Breast epithelium (tissue), 4 donors: ENCODE data around the gene AMACR. TPM values are rescaled to one million over a fixed set of nuclear protein-coding genes. Genes with fewer than 3 reads are reported as not detected.

Experiments used
- DNase-seq, 2 donors: peaks; one replicate each; pipeline ENCODE4 v3.0.0-alpha.2; 2019; ENCODE audit warnings: low spot score in 2 of 2
- H3K27ac ChIP-seq, 2 donors: fragments of 200-600 bp; sonication (generic) in 1 of 2; one replicate each; pipeline ENCODE4 v1.5.1; 2016 to 2019; ENCODE audit warnings: mild to moderate bottlenecking in 1 of 2
- H3K27me3 ChIP-seq, 2 donors: fragments of 200-600 bp; sonication (generic) in 1 of 2; one replicate each; pipeline versions ENCODE4 v1.5.1 to v1.6.0; 2017 to 2019; ENCODE audit warnings: control low read depth in 1 of 2, mild to moderate bottlenecking in 1 of 2
- H3K36me3 ChIP-seq: fragments of 200-600 bp; one replicate; pipeline ENCODE4 v1.5.1; 2019
- H3K4me1 ChIP-seq, 2 donors: fragments of 200-600 bp; sonication (generic); one replicate each; pipeline ENCODE4 v1.5.1; 2016 to 2019; ENCODE audit warnings: control low read depth in 1 of 2
- H3K4me3 ChIP-seq, 3 donors: fragments of 200-600 bp; sonication (generic); 1 replicate in 2 of 3; 2 replicates in 1 of 3; pipeline ENCODE4 v1.5.1; 2016 to 2019; ENCODE audit warnings: mild to moderate bottlenecking in 3 of 3, moderate library complexity in 2 of 3
- H3K9me3 ChIP-seq, 2 donors: fragments of 200-600 bp; sonication (generic) in 1 of 2; one replicate each; pipeline ENCODE4 v1.5.1; 2016 to 2019; ENCODE audit warnings: control low read depth in 1 of 2
- CTCF ChIP-seq, 3 donors: fragments of 450-650 bp; IDR thresholded peaks; one replicate each; pipeline ENCODE4 v1.5.1; 2016 to 2017; ENCODE audit warnings: antibody characterized with exemption in 3 of 3, mild to moderate bottlenecking in 3 of 3, moderate library complexity in 3 of 3
- POLR2A ChIP-seq: fragments of 450-650 bp; IDR thresholded peaks from one replicate; pipeline ENCODE4 v1.6.1; 2016; ENCODE audit warnings: antibody characterized with exemption, mild to moderate bottlenecking, moderate library complexity
- POLR2AphosphoS5 ChIP-seq, 3 donors: sonication (generic); formaldehyde crosslinking; IDR thresholded peaks; one replicate each; pipeline ENCODE4 v1.6.1; 2017; ENCODE audit warnings: antibody characterized with exemption in 3 of 3
- intact Hi-C: fragments of 100-400 bp; cut with DNase I; formaldehyde crosslinking; loops from one replicate; pipeline ENCODE4 v1.15.1; 2023; ENCODE audit warnings: low total_unique reads
- total RNA-seq, 3 donors: library from RNA; depleted of rRNA; stranded (reverse); fragments of >200 nt; gene quantifications; one replicate each; pipeline ENCODE4 v1.1.0, GENCODE V29; 2016

Gene AMACR
- total RNA-seq, 3 donors from 2014 or later = 8.2 to 14.4 (median 13.8) TPM

- no peak overlapping the region for H3K27ac ChIP-seq
- H3K9me3 ChIP-seq = no peaks in the 10 kb centered on the region
- H3K4me3 ChIP-seq = no peak overlapping the region
- no peak for DNase-seq
- TF ChIP-seq POLR2AphosphoS5 (IDR thresholded peaks at IDR 0.05) (no peak), POLR2A (no peak), CTCF (IDR thresholded peaks at IDR 0.05) (no peak)
- intact Hi-C loops = no loop called here
- peaks cover 0 to 13% of the 10 kb centered on the region in 2 donors for H3K27me3 ChIP-seq
- no peaks in the 10 kb centered on the region for H3K4me1 ChIP-seq
- no peaks in the 10 kb centered on the region for H3K36me3 ChIP-seq
These were observed 63.2 kb downstream of the AMACR start for GRCh38 chr5:33944543-33945132.

DNA sequence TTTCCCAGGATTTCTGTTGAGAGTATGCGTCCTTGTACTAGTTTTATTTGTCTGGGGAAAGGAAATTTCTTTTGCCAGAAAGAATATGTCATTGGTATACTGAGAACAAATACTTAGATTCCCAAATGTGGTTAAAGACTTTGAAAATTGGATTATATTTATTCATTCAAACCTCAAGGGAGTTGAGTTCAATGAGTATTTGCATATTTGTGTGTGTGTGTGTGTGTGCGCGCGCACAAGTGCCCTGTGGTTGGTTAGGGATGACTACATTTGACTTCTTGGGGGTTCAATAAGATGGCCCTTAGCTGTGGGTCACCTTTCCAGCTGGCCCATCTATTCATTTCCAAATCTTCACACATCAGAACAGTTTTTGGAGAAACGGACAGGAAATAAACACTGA, 66.8 kb downstream of the AMACR start:
- Histone ChIP-seq H3K36me3 (no peaks in the 10 kb centered on the region), H3K9me3 (no peaks in the 10 kb centered on the region), H3K27ac (no peak overlapping the region), H3K27me3 (peaks cover 8 to 49% of the 10 kb centered on the region in 2 donors), H3K4me3 (no peak overlapping the region), H3K4me1 (peaks cover 0 to 4% of the 10 kb centered on the region in 2 donors)
- intact Hi-C loops = no loop called here
- DNase-seq = no peak
- TF ChIP-seq POLR2A = no peak
- no peak for TF ChIP-seq CTCF (IDR thresholded peaks at IDR 0.05)
- no peak for TF ChIP-seq POLR2AphosphoS5 (IDR thresholded peaks at IDR 0.05)

- H3K27ac ChIP-seq = no peak overlapping the region
- TF ChIP-seq POLR2AphosphoS5 (IDR thresholded peaks at IDR 0.05) (no peak), CTCF (IDR thresholded peaks at IDR 0.05) (no peak), POLR2A (no peak)
- peaks cover 0 to 4% of the 10 kb centered on the region in 2 donors for H3K4me1 ChIP-seq
- no peak for DNase-seq
- H3K9me3 ChIP-seq = no peaks in the 10 kb centered on the region
- intact Hi-C loops = no loop called here
- no peak overlapping the region for H3K4me3 ChIP-seq
- H3K36me3 ChIP-seq = no peaks in the 10 kb centered on the region
- H3K27me3 ChIP-seq = peaks cover 8 to 52% of the 10 kb centered on the region in 2 donors
These were observed 68.1 kb downstream of the AMACR start for GRCh38 chr5:33939556-33940262.

GRCh38 chr5:33938881-33939280, 69.0 kb downstream of the AMACR start:
- DNase-seq = no peak
- TF ChIP-seq CTCF (IDR thresholded peaks at IDR 0.05) (no peak), POLR2AphosphoS5 (IDR thresholded peaks at IDR 0.05) (no peak), POLR2A (no peak)
- intact Hi-C loops = no loop called here
- no peak overlapping the region for H3K27ac ChIP-seq
- no peaks in the 10 kb centered on the region for H3K9me3 ChIP-seq
- H3K4me1 ChIP-seq = peaks cover 0 to 4% of the 10 kb centered on the region in 2 donors
- peaks cover 8 to 52% of the 10 kb centered on the region in 2 donors for H3K27me3 ChIP-seq
- H3K36me3 ChIP-seq = no peaks in the 10 kb centered on the region
- H3K4me3 ChIP-seq = no peak overlapping the region

DNA sequence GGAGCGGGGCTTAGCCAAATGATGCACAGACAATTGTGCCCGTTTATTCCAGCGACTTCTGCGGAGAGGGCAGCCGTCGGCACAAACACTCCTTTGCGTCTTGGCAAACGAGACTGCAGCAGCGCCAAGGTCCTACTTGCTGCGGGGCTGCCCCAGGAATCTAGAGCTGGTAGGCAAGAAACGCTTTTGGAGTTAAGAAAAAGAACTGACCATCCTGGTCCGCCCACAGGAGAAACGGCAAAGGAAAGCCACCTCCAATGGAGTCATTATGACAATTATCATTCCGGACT, 69.4 kb downstream of the AMACR start:
- Histone ChIP-seq H3K4me1 (peaks cover 0 to 4% of the 10 kb centered on the region in 2 donors), H3K9me3 (no peaks in the 10 kb centered on the region), H3K4me3 (no peak overlapping the region), H3K36me3 (no peaks in the 10 kb centered on the region), H3K27ac (no peak overlapping the region), H3K27me3 (peaks cover 8 to 52% of the 10 kb centered on the region in 2 donors)
- intact Hi-C loops = no loop called here
- no peak for DNase-seq
- no peak for TF ChIP-seq CTCF (IDR thresholded peaks at IDR 0.05)
